MM.1S (cell line): ENCODE measurements around the gene AIDA.

Source experiments
- DNase-seq: peaks from one replicate; pipeline ENCODE4 v3.0.0-alpha.2; 2015
- H2AFZ ChIP-seq: fragments of 300-600 bp; sonication (generic); 2 replicates; pipeline ENCODE4 v1.6.0; 2016; ENCODE audit warnings: antibody characterized with exemption, low read length
- H3F3A ChIP-seq: fragments of 300-600 bp; sonication (generic); 2 replicates; pipeline ENCODE4 v1.6.1; 2016; ENCODE audit warnings: mild to moderate bottlenecking, antibody characterized with exemption, low read length, moderate library complexity, mixed read lengths; ENCODE audit not compliant: insufficient read depth
- H3K27ac ChIP-seq: fragments of 300-600 bp; sonication (generic); 2 replicates; pipeline ENCODE4 v1.5.1; 2016; ENCODE audit warnings: mild to moderate bottlenecking, low read length
- H3K27me3 ChIP-seq: fragments of 300-600 bp; sonication (generic); replicated peaks from 2 replicates; pipeline ENCODE4 v1.6.0; 2016; ENCODE audit warnings: low read length; ENCODE audit not compliant: insufficient read depth
- H3K36me3 ChIP-seq: fragments of 300-600 bp; sonication (generic); replicated peaks from 2 replicates; pipeline ENCODE4 v1.6.1; 2016; ENCODE audit warnings: mild to moderate bottlenecking, low read length, mixed read lengths; ENCODE audit not compliant: insufficient read depth
- H3K4me1 ChIP-seq: fragments of 300-600 bp; sonication (generic); 2 replicates; pipeline ENCODE4 v1.6.1; 2016; ENCODE audit warnings: low read length, mixed read lengths
- H3K4me2 ChIP-seq: fragments of 300-600 bp; sonication (generic); 2 replicates; pipeline ENCODE4 v1.6.0; 2016; ENCODE audit warnings: low read depth, low read length
- H3K4me3 ChIP-seq: fragments of 300-600 bp; sonication (generic); 2 replicates; pipeline ENCODE4 v1.5.1; 2016; ENCODE audit warnings: low read length, mixed read lengths
- H3K79me2 ChIP-seq: fragments of 300-600 bp; sonication (generic); 2 replicates; pipeline ENCODE4 v1.6.1; 2016; ENCODE audit warnings: mixed run types, low read length, mixed read lengths
- H3K9ac ChIP-seq: fragments of 300-600 bp; sonication (generic); 2 replicates; pipeline ENCODE4 v1.6.1; 2016; ENCODE audit warnings: low read length, mixed read lengths
- H3K9me2 ChIP-seq: fragments of 300-600 bp; sonication (generic); replicated peaks from 2 replicates; pipeline ENCODE4 v1.6.1; 2016; ENCODE audit warnings: mild to moderate bottlenecking, low read length, mixed read lengths; ENCODE audit not compliant: insufficient read depth
- H3K9me3 ChIP-seq: fragments of 300-600 bp; sonication (generic); replicated peaks from 2 replicates; pipeline ENCODE4 v1.6.1; 2016; ENCODE audit warnings: mild to moderate bottlenecking, low read length, mixed read lengths; ENCODE audit not compliant: insufficient read depth
- H4K20me1 ChIP-seq: fragments of 300-600 bp; sonication (generic); 2 replicates; pipeline ENCODE4 v1.6.1; 2016; ENCODE audit warnings: mild to moderate bottlenecking, low read length, moderate library complexity, mixed read lengths; ENCODE audit not compliant: insufficient read depth
- CTCF ChIP-seq: fragments of 300-600 bp; sonication (generic); IDR thresholded peaks from 2 replicates; pipeline ENCODE4 v1.5.1; 2016; ENCODE audit warnings: antibody characterized with exemption, low read length, mixed read lengths
- EZH2 ChIP-seq: fragments of 300-600 bp; sonication (generic); optimal IDR thresholded peaks from 2 replicates; pipeline ENCODE3; 2017; ENCODE audit warnings: low read depth, mild to moderate bottlenecking, antibody characterized with exemption, low read length, mixed read lengths
- EZH2phosphoT487 ChIP-seq: fragments of 300-600 bp; sonication (generic); IDR thresholded peaks from 2 replicates; pipeline ENCODE4 v1.6.1; 2018; ENCODE audit warnings: antibody characterized with exemption, low read length

The AIDA gene

GRCh38 chr1:222696741-222697140 is 15.6 kb downstream of the AIDA start:
- H3K4me1 ChIP-seq, result no peaks in the 10 kb centered on the region
- no peaks in the 10 kb centered on the region for H3K36me3 ChIP-seq
- H3K9ac ChIP-seq, result no peak overlapping the region
- H3K27me3 ChIP-seq, result no peaks in the 10 kb centered on the region
- no peak overlapping the region for H3K4me3 ChIP-seq
- TF ChIP-seq EZH2phosphoT487 (no peak), EZH2 (no peak), CTCF (no peak)
- H3K4me2 ChIP-seq, result no peak overlapping the region
- no peaks in the 10 kb centered on the region for H3K9me2 ChIP-seq
- no peaks in the 10 kb centered on the region for H3K9me3 ChIP-seq
- no peaks in the 10 kb centered on the region for H3K79me2 ChIP-seq
- no peak overlapping the region for H2AFZ ChIP-seq
- no peaks in the 10 kb centered on the region for H4K20me1 ChIP-seq
- no peak for DNase-seq
- H3K27ac ChIP-seq, result no peak overlapping the region
- H3F3A ChIP-seq, result no peaks in the 10 kb centered on the region

GRCh38 chr1:222694927-222695326 is 17.4 kb downstream of the AIDA start:
- H3K4me1 ChIP-seq, result no peaks in the 10 kb centered on the region
- no peaks in the 10 kb centered on the region for H3K9me3 ChIP-seq
- no peak overlapping the region for H3K27ac ChIP-seq
- H3K9me2 ChIP-seq, result no peaks in the 10 kb centered on the region
- H3K4me3 ChIP-seq, result no peak overlapping the region
- no peak overlapping the region for H3K4me2 ChIP-seq
- H3F3A ChIP-seq, result no peaks in the 10 kb centered on the region
- no peaks in the 10 kb centered on the region for H3K36me3 ChIP-seq
- H4K20me1 ChIP-seq, result no peaks in the 10 kb centered on the region
- no peak overlapping the region for H3K9ac ChIP-seq
- no peaks in the 10 kb centered on the region for H3K27me3 ChIP-seq
- TF ChIP-seq EZH2 (no peak), CTCF (no peak), EZH2phosphoT487 (no peak)
- H2AFZ ChIP-seq, result no peak overlapping the region
- H3K79me2 ChIP-seq, result no peaks in the 10 kb centered on the region
- no peak for DNase-seq

GRCh38 chr1:222691016-222691415 is 21.3 kb downstream of the AIDA start:
- TF ChIP-seq CTCF (no peak), EZH2phosphoT487 (no peak), EZH2 (no peak)
- no peaks in the 10 kb centered on the region for H3K79me2 ChIP-seq
- no peaks in the 10 kb centered on the region for H3K27me3 ChIP-seq
- no peaks in the 10 kb centered on the region for H3K9me3 ChIP-seq
- no peaks in the 10 kb centered on the region for H4K20me1 ChIP-seq
- DNase-seq, result no peak
- H3K9me2 ChIP-seq, result no peaks in the 10 kb centered on the region
- H3F3A ChIP-seq, result no peaks in the 10 kb centered on the region
- H3K4me1 ChIP-seq, result no peaks in the 10 kb centered on the region
- H2AFZ ChIP-seq, result no peak overlapping the region
- no peak overlapping the region for H3K9ac ChIP-seq
- no peaks in the 10 kb centered on the region for H3K36me3 ChIP-seq
- no peak overlapping the region for H3K27ac ChIP-seq
- no peak overlapping the region for H3K4me3 ChIP-seq
- no peak overlapping the region for H3K4me2 ChIP-seq

GRCh38 chr1:222680080-222680479 is 32.2 kb downstream of the AIDA start:
- no peaks in the 10 kb centered on the region for H3K9me2 ChIP-seq
- H3K27ac ChIP-seq, result no peak overlapping the region
- H3K4me3 ChIP-seq, result no peak overlapping the region
- no peak overlapping the region for H3K9ac ChIP-seq
- no peak overlapping the region for H2AFZ ChIP-seq
- no peaks in the 10 kb centered on the region for H3K36me3 ChIP-seq
- no peak for DNase-seq
- TF ChIP-seq EZH2phosphoT487 (no peak), CTCF (no peak), EZH2 (no peak)
- no peak overlapping the region for H3K4me2 ChIP-seq
- H3K79me2 ChIP-seq, result no peaks in the 10 kb centered on the region
- H3F3A ChIP-seq, result no peaks in the 10 kb centered on the region
- no peaks in the 10 kb centered on the region for H4K20me1 ChIP-seq
- H3K9me3 ChIP-seq, result no peaks in the 10 kb centered on the region
- H3K27me3 ChIP-seq, result no peaks in the 10 kb centered on the region
- H3K4me1 ChIP-seq, result no peaks in the 10 kb centered on the region
